ENCODE measurements around the gene C9orf43.

Gene C9orf43

DNA sequence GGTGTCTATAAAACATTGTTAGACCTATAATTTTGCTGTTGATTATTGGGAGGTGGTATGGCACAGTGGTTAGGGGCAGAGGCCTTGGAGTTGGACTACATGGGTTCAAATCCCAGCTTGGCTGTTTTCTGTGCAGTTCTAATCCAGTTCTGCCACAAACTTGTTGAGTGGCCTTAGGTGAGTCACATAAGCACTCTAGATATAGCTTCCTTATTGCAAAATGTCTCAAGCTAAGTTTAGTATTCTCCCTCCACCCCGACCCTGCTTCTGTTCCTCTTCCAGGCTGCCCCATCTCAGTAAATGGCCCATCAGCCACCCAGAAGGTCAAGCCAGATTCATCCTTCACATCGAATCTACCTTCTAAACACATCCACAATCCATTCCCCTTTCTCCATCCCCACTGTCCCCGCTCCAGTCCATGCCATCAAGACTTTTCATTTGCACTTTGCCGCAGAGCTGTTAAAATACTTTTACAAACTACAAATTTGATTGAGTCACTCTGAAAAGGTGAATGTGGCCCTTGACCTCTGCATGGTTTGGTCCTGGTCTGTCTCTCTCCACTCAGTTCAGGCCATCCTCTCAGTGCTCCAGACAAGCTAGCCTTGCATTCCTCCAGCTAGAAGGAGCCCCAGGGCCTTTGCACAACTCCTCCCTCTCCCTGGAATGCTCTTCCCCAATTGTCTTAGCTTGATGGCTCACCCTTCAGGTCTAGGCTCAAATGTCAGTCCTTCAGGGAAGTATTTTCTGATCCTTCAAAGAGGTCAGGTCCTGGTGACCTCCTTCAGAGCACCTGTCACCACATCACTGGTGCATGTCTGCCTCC lies 23.8 kb upstream of the C9orf43 start:
- no peak overlapping the region for H3K4me3 ChIP-seq (replicated peaks; ENCODE audit: insufficient read depth, low read length)
- no peaks in the 10 kb centered on the region for H3K27me3 ChIP-seq (ENCODE audit: insufficient read depth, poor library complexity, severe bottlenecking)
- TF ChIP-seq GABPA (IDR thresholded peaks at IDR 0.05; ENCODE audit: low read depth): no peak
- no peak for TF ChIP-seq POLR2AphosphoS5 (IDR thresholded peaks at IDR 0.05; ENCODE audit: low read depth)
- TF ChIP-seq SPI1 (IDR thresholded peaks at IDR 0.05; ENCODE audit: borderline replicate concordance, low read depth): no peak
- TF ChIP-seq REST (IDR thresholded peaks at IDR 0.05; ENCODE audit: insufficient replicate concordance, low read depth): no peak
- TF ChIP-seq, protein P1, sequence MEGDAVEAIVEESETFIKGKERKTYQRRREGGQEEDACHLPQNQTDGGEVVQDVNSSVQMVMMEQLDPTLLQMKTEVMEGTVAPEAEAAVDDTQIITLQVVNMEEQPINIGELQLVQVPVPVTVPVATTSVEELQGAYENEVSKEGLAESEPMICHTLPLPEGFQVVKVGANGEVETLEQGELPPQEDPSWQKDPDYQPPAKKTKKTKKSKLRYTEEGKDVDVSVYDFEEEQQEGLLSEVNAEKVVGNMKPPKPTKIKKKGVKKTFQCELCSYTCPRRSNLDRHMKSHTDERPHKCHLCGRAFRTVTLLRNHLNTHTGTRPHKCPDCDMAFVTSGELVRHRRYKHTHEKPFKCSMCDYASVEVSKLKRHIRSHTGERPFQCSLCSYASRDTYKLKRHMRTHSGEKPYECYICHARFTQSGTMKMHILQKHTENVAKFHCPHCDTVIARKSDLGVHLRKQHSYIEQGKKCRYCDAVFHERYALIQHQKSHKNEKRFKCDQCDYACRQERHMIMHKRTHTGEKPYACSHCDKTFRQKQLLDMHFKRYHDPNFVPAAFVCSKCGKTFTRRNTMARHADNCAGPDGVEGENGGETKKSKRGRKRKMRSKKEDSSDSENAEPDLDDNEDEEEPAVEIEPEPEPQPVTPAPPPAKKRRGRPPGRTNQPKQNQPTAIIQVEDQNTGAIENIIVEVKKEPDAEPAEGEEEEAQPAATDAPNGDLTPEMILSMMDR (IDR thresholded peaks at IDR 0.05; ENCODE audit: insufficient read depth, low read length): no peak
- no peak overlapping the region for H3K27ac ChIP-seq (replicated peaks)
- DNase-seq (ENCODE audit: low read depth in 1 of 2, low spot score in 1 of 2): no peak

- no peak for TF ChIP-seq POLR2AphosphoS5 (IDR thresholded peaks at IDR 0.05; ENCODE audit: low read depth)
- TF ChIP-seq SPI1 (IDR thresholded peaks at IDR 0.05; ENCODE audit: borderline replicate concordance, low read depth): no peak
- TF ChIP-seq REST (IDR thresholded peaks at IDR 0.05; ENCODE audit: insufficient replicate concordance, low read depth): no peak
- no peak for TF ChIP-seq GABPA (IDR thresholded peaks at IDR 0.05; ENCODE audit: low read depth)
- TF ChIP-seq, protein P1 (IDR thresholded peaks at IDR 0.05; ENCODE audit: insufficient read depth, low read length): no peak
- Histone ChIP-seq H3K27ac (replicated peaks) (no peak overlapping the region), H3K27me3 (ENCODE audit: insufficient read depth, poor library complexity, severe bottlenecking) (no peaks in the 10 kb centered on the region), H3K4me3 (replicated peaks; ENCODE audit: insufficient read depth, low read length) (no peak overlapping the region)
- no peak for DNase-seq (ENCODE audit: low read depth in 1 of 2, low spot score in 1 of 2)
Measured at GRCh38 chr9:113387560-113388230, 22.9 kb upstream of the C9orf43 start.

DNA sequence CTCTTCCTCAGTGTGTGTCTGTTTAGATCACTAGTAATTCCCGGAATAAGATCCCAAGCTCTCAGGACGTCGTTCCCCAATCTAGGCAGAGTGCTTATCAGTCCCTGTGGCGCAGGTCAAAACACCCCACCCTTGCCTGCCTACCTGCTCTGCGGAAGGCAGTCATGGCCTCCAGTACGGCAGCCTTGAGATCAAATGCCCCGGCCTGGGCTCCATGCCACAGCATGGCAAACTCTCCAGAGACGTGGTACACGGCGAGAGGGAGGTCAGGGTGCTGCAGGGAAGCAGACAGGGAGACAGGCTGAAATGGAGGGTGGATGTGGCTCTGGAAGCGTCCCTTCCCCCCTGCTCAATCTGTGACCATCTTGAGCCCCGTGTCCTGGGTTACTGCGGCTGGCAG lies 21.7 kb upstream of the C9orf43 start:
- TF ChIP-seq, protein P1 (IDR thresholded peaks at IDR 0.05; ENCODE audit: insufficient read depth, low read length): no peak
- TF ChIP-seq SPI1 (IDR thresholded peaks at IDR 0.05; ENCODE audit: borderline replicate concordance, low read depth) (no peak), POLR2AphosphoS5 (IDR thresholded peaks at IDR 0.05; ENCODE audit: low read depth) (no peak), GABPA (IDR thresholded peaks at IDR 0.05; ENCODE audit: low read depth) (no peak), REST (IDR thresholded peaks at IDR 0.05; ENCODE audit: insufficient replicate concordance, low read depth) (no peak)
- DNase-seq (ENCODE audit: low read depth in 1 of 2, low spot score in 1 of 2): no peak
- H3K4me3 ChIP-seq (replicated peaks; ENCODE audit: insufficient read depth, low read length): no peak overlapping the region
- no peaks in the 10 kb centered on the region for H3K27me3 ChIP-seq (ENCODE audit: insufficient read depth, poor library complexity, severe bottlenecking)
- no peak overlapping the region for H3K27ac ChIP-seq (replicated peaks)

Measured in HL-60 (cell line).